SW 1271 (cell line): ENCODE measurements around the gene RTL9.
A peak's percentile ranks its signal among the peaks of the same experiment; 100 is the strongest.
"Not testable (repeated sequence)": the region's sequence is repeated elsewhere in the genome, so short reads cannot be mapped to it uniquely, and the experiment has no call there.

Experiments
- DNase-seq, 2 experiments: peaks; one replicate each; lab custom pipeline; 2025; lab: John Stamatoyannopoulos, UW

RTL9 gene

GRCh38 chrX:110406250-110406649 lies 47.6 kb downstream of the RTL9 start:
- not testable (repeated sequence) for DNase-seq

- DNase-seq, result no peak
Observed at GRCh38 chrX:110406822-110407221, 48.2 kb downstream of the RTL9 start.

DNA sequence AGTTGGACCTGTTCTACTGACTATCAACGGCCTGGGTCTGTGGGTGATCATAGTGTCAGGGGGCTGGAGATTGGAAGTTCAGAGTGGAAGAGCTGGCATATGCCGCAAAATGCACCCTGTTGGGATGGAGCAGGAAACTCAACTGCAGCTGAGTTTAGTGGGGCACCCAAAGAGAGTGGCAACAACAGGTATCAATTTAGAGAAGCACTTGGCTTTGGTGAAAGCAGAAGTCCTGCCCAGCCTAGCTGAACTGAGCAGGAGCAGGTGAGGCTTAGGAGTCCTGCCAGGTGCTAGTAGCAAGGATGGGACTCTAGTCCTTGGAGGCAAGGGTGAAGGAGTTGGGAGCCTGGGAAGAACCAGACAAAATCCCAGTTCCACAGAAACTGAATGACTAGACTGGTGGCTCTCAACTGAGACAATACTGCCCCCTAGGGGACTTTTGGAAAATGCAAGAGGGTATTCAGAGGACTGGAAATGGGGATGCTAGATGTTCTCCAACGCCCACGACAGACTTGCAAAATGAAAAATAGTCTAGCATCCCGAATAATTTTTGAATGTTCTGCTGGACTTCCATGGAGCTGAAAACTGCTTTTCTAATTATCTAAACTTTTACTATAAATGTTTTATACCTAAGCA lies 49.4 kb downstream of the RTL9 start:
- DNase-seq, result peak in 1 of 2 experiments; percentile 5
